ENCODE results near the gene CSRNP2.
"Not testable (repeated sequence)": the region's sequence is repeated elsewhere in the genome, so short reads cannot be mapped to it uniquely, and the experiment has no call there.

Gene CSRNP2

GRCh38 chr12:51025836-51026638 is 57.4 kb downstream of the CSRNP2 start, which contains the start of gene SLC11A2:
Gene SLC11A2 (minus strand): TSS chr12:51026384. CDS start chr12:51010728, 15,656 bp downstream.
- DNase-seq: peak; percentile 97

GRCh38 chr12:51025338-51025835 is 58.0 kb downstream of the CSRNP2 start:
- DNase-seq: no peak

GRCh38 chr12:51023625-51024382 is 59.6 kb downstream of the CSRNP2 start:
- no peak for DNase-seq

GRCh38 chr12:51021694-51022093 is 61.7 kb downstream of the CSRNP2 start:
- DNase-seq: no peak

GRCh38 chr12:51020448-51021182 is 62.8 kb downstream of the CSRNP2 start:
- DNase-seq: no peak

- DNase-seq: no peak
These were observed 63.5 kb downstream of the CSRNP2 start for GRCh38 chr12:51019927-51020326.

GRCh38 chr12:51018956-51019355 is 64.4 kb downstream of the CSRNP2 start:
- DNase-seq: no peak

- DNase-seq: no peak
These were observed 65.9 kb downstream of the CSRNP2 start for GRCh38 chr12:51017452-51017851.

GRCh38 chr12:51014467-51014866 is 68.9 kb downstream of the CSRNP2 start:
- DNase-seq: not testable (repeated sequence)

GRCh38 chr12:51013441-51013840 is 70.0 kb downstream of the CSRNP2 start:
- no peak for DNase-seq

GRCh38 chr12:51012570-51013236 is 70.7 kb downstream of the CSRNP2 start:
- DNase-seq: peak; percentile 30

GRCh38 chr12:51011955-51012354 is 71.4 kb downstream of the CSRNP2 start:
- no peak for DNase-seq

Data from activated CD4-positive, alpha-beta T cell treated with anti-CD3 and anti-CD28 coated beads, Interleukin-10, Interleukin-2, amounts not matched to agents 100 ng/mL and 50 ng/mL, durations not matched to agents 16 hours and 8 hours (primary cell).